Tibial artery (tissue), 4 donors: ENCODE data around the gene STAB2.

Source experiments
- DNase-seq, 2 donors: peaks; one replicate each; pipeline ENCODE4 v3.0.0-alpha.2; 2019
- H3K27ac ChIP-seq, 2 donors: fragments of 200-600 bp; sonication (generic) in 1 of 2; 1 replicate in 1 of 2; 2 replicates in 1 of 2; pipeline ENCODE4 v1.5.1; 2018 to 2019; ENCODE audit warnings: mild to moderate bottlenecking in 1 of 2
- H3K27me3 ChIP-seq, 2 donors: fragments of 200-600 bp; sonication (generic) in 1 of 2; one replicate each; pipeline versions ENCODE4 v1.5.1 to v1.6.0; 2016 to 2019
- H3K36me3 ChIP-seq, 3 donors: fragments of 200-600 bp; sonication (generic) in 2 of 3; one replicate each; pipeline ENCODE4 v1.5.1; 2016 to 2019; ENCODE audit warnings: mild to moderate bottlenecking in 2 of 3
- H3K4me1 ChIP-seq, 4 donors: fragments of 200-600 bp; sonication (generic) in 2 of 4; 1 replicate in 3 of 4; 2 replicates in 1 of 4; pipeline ENCODE4 v1.5.1; 2016 to 2019
- H3K4me3 ChIP-seq, 2 donors: fragments of 200-600 bp; sonication (generic) in 1 of 2; 1 replicate in 1 of 2; 2 replicates in 1 of 2; pipeline ENCODE4 v1.5.1; 2018 to 2019; ENCODE audit warnings: mild to moderate bottlenecking in 2 of 2
- H3K9me3 ChIP-seq, 3 donors: fragments of 200-600 bp; sonication (generic) in 1 of 3; one replicate each; pipeline ENCODE4 v1.5.1; 2016 to 2019
- intact Hi-C: fragments of 100-400 bp; cut with DNase I; formaldehyde crosslinking; loops from one replicate; pipeline ENCODE4 v1.15.0; 2023; ENCODE audit warnings: low total_unique reads
- TF ChIP-seq, protein P1 (sequence below), 2 experiments: fragments of 200-600 bp in 1 of 2; fragments of 450-650 bp in 1 of 2; IDR thresholded peaks; one replicate each; pipeline ENCODE4 v1.5.1; 2017 to 2019; ENCODE audit warnings: antibody characterized with exemption in 2 of 2, mild to moderate bottlenecking in 1 of 2, moderate library complexity in 1 of 2

The STAB2 gene

DNA sequence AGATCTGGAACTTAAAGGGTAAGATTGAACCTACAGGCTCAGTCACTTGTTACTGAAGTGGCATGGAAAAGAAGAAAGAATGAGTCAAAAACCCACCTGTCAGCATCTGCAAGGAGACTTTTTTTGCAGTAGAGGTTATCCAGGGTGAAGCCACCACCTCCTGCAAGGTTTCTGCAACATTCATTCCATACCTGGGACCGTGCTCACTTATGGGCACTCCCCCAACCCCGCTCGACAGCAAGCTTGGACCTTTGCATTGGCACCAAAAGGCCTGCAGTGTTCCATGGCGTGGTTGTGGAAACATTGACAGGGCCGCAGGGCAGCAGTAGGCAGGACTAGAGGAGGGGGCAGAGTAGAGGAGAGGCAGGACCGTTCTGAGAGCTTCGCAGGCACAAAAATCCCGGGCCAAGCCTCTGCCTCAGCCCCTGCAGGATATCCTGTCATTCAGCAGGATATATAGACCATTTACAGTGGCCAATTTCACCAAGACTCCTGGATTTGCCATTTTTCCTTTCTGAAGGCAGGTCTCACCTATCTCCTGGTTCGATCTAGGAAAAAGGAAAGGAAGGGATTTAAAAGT is at the start of gene STAB2:
Gene STAB2, plus strand, starts transcription at position 483 of the 580 bp plus-strand sequence. CDS start 204 bp downstream, outside the sequence.
- DNase-seq: no peak
- H3K4me1 ChIP-seq: no peaks in the 10 kb centered on the region
- no peaks in the 10 kb centered on the region for H3K27me3 ChIP-seq
- no peaks in the 10 kb centered on the region for H3K36me3 ChIP-seq
- H3K9me3 ChIP-seq: no peaks in the 10 kb centered on the region
- no peak within 1 kb of the TSS for H3K27ac ChIP-seq
- H3K4me3 ChIP-seq: no peak within 1 kb of the TSS
- TF ChIP-seq, protein P1, sequence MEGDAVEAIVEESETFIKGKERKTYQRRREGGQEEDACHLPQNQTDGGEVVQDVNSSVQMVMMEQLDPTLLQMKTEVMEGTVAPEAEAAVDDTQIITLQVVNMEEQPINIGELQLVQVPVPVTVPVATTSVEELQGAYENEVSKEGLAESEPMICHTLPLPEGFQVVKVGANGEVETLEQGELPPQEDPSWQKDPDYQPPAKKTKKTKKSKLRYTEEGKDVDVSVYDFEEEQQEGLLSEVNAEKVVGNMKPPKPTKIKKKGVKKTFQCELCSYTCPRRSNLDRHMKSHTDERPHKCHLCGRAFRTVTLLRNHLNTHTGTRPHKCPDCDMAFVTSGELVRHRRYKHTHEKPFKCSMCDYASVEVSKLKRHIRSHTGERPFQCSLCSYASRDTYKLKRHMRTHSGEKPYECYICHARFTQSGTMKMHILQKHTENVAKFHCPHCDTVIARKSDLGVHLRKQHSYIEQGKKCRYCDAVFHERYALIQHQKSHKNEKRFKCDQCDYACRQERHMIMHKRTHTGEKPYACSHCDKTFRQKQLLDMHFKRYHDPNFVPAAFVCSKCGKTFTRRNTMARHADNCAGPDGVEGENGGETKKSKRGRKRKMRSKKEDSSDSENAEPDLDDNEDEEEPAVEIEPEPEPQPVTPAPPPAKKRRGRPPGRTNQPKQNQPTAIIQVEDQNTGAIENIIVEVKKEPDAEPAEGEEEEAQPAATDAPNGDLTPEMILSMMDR (IDR thresholded peaks at IDR 0.05): no peak
- intact Hi-C loops: no loop called here

GRCh38 chr12:103538397-103538796 is 48.7 kb upstream of the STAB2 start:
- intact Hi-C loops: no loop called here
- TF ChIP-seq, protein P1 (IDR thresholded peaks at IDR 0.05): no peak
- no peaks in the 10 kb centered on the region for H3K9me3 ChIP-seq
- H3K36me3 ChIP-seq: no peaks in the 10 kb centered on the region
- no peak overlapping the region for H3K27ac ChIP-seq
- H3K27me3 ChIP-seq: no peaks in the 10 kb centered on the region
- H3K4me1 ChIP-seq: no peaks in the 10 kb centered on the region
- no peak overlapping the region for H3K4me3 ChIP-seq
- DNase-seq: no peak

DNA sequence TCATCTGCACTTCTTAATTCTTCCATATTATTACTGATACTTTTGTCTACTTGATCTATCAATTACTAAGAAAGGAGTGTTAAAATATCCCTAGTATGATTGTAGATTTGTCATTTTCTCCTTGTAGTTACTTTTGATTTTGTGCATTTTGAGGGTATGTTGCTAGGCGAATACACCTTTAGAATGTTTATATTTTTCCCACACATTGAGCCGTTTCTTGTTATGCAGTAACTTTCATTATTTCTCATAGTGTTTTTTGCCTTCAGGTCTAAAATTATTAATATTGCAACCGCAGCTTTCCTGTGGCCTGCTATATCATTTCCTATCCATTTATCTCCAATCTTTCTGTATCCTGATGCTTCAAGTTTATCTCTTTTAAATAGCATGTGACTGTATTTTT is 46.8 kb upstream of the STAB2 start:
- H3K36me3 ChIP-seq: no peaks in the 10 kb centered on the region
- no peaks in the 10 kb centered on the region for H3K4me1 ChIP-seq
- no peak overlapping the region for H3K27ac ChIP-seq
- no peaks in the 10 kb centered on the region for H3K9me3 ChIP-seq
- no peak overlapping the region for H3K4me3 ChIP-seq
- intact Hi-C loops: loop anchor here (10.0 kb wide), 1 partner anchor 586 kb away; the partner anchor contains the start of gene ASCL1
- DNase-seq: no peak
- H3K27me3 ChIP-seq: no peaks in the 10 kb centered on the region
- TF ChIP-seq, protein P1 (IDR thresholded peaks at IDR 0.05): no peak

DNA sequence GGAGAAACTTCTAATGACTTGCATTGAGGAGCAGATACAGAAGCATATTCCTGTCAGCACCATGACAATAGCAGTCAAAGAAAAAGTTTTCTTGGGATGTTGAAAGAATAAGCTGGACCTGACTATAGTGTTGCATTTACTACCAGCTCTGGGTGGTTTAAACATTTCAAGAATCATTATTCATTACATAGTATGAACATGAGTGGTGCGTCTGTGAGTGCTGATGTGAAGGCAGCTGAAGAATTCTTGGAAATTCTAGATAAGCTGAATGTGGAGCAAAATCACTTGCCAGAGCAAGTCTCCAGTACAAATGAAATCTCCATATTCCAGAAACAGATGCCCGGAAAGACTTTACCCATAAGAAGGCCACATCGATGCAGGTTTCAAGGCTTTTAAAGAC is 45.0 kb upstream of the STAB2 start:
- intact Hi-C loops: loop anchor here (10.0 kb wide), 1 partner anchor 587 kb away; the partner anchor contains the start of gene ASCL1
- no peaks in the 10 kb centered on the region for H3K9me3 ChIP-seq
- H3K27me3 ChIP-seq: no peaks in the 10 kb centered on the region
- H3K4me3 ChIP-seq: no peak overlapping the region
- TF ChIP-seq, protein P1 (IDR thresholded peaks at IDR 0.05): no peak
- no peaks in the 10 kb centered on the region for H3K4me1 ChIP-seq
- no peak for DNase-seq
- H3K36me3 ChIP-seq: no peaks in the 10 kb centered on the region
- H3K27ac ChIP-seq: no peak overlapping the region

DNA sequence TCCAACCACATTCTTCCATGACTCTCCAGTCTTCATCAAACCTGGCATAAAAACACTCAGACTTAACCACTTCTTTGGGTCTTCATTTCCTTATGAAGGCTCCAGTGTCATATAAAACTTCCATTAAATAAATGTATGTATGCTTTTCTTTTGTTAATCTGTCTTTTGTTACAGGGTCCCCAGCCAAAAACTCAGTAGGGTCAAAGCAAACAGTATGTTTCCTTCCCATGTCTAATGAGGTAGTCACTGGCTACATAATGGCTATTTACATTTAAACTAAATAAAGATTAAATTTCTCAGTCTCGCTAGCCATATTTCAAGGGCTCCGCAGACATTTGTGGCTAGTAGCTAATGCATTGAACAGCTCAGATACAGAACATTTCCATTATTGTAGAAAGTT is 40.1 kb upstream of the STAB2 start:
- intact Hi-C loops: loop anchor here (10.0 kb wide), 1 partner anchor 592 kb away; the partner anchor contains the start of gene ASCL1
- no peak overlapping the region for H3K4me3 ChIP-seq

More for the DNA sequence above, 40.1 kb upstream of the STAB2 start:
- no peaks in the 10 kb centered on the region for H3K9me3 ChIP-seq
- H3K27ac ChIP-seq: no peak overlapping the region
- no peaks in the 10 kb centered on the region for H3K4me1 ChIP-seq
- H3K36me3 ChIP-seq: no peaks in the 10 kb centered on the region
- H3K27me3 ChIP-seq: peaks cover 0 to 12% of the 10 kb centered on the region in 2 donors
- TF ChIP-seq, protein P1 (IDR thresholded peaks at IDR 0.05): no peak
- DNase-seq: no peak
